ENCODE data around the gene WDR76.

The WDR76 gene

DNA sequence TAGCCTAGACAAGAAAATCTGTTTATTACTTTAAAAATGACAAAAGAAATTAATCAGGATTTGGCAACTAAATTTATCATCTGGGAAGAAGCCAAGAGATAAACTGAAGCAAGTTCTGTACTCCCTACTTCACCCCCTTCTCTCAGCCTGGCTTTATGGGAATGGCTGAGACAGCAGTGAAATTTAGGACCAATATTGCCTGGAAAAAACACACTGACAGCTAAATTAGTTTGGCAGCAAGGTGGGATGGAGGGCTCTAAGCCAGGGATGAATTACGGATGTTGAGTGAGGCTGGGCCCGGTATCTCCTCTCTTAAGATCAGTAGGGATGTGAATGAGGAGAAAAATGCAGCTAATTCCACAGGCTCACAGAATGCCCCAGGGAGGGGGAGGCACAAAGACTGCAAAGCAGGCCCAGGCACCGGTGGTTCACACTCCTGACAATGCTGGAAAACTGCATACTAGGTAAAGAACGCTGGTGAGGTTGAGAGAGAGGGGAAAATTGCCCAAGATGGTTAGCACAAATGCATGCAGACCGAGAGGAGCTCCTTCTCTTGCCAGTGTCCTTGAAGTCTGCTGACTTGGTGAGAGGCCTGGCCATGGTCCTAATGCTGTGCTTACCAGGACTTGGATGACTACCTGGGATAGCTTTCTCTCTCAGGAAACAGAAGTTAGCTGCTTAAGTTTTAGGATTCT lies 89.0 kb downstream of the WDR76 start:
- no peak for DNase-seq

DNA sequence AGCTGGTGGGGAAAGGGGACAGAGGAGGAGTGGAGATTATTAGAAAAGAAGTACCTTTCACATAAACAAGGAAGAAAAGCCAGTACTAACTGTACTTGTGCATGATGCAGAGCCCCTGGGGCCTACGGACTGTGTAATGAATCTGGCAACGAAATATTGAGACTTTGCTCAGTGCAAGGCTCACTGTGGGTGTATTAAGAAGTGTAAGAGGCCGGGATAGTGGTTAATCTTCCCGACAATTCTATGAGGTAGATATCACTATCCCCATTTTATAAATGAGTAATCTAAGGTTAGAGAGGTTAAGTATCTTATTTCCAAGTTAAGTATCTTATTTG lies 89.5 kb downstream of the WDR76 start:
- no peak for DNase-seq
